GM19468 (cell line): ENCODE measurements around the gene GPS2.
"Not testable (repeated sequence)": the region's sequence is repeated elsewhere in the genome, so short reads cannot be mapped to it uniquely, and the experiment has no call there.

Experiments used
- ATAC-seq: cut with Tn5 transposase; IDR thresholded peaks from one replicate; pipeline ENCODE4 v1.9.1; 2021; ENCODE audit warnings: mild to moderate bottlenecking, moderate library complexity, moderate number of reproducible peaks; ENCODE audit not compliant: unreplicated experiment; ENCODE audit errors: extremely low read depth

The GPS2 gene

GRCh38 chr17:7340179-7340578, 25.0 kb upstream of the GPS2 start:
- ATAC-seq: no peak

GRCh38 chr17:7337600-7337999, 22.4 kb upstream of the GPS2 start:
- ATAC-seq: not testable (repeated sequence)

- no peak for ATAC-seq
These were observed 21.3 kb upstream of the GPS2 start, which contains the start of gene ACAP1 for GRCh38 chr17:7336240-7337175. Gene ACAP1 (plus strand): TSS chr17:7336529. CDS start chr17:7336735, 206 bp downstream.

GRCh38 chr17:7335765-7336164, 20.6 kb upstream of the GPS2 start:
- ATAC-seq: not testable (repeated sequence)

GRCh38 chr17:7334938-7335538, 19.9 kb upstream of the GPS2 start:
- ATAC-seq: no peak

GRCh38 chr17:7332600-7333069, 17.5 kb upstream of the GPS2 start:
- not testable (repeated sequence) for ATAC-seq

GRCh38 chr17:7332111-7332510, 17.0 kb upstream of the GPS2 start:
- ATAC-seq: no peak

GRCh38 chr17:7330638-7331015, 15.5 kb upstream of the GPS2 start:
- no peak for ATAC-seq

GRCh38 chr17:7329997-7330637, 15.0 kb upstream of the GPS2 start:
- ATAC-seq: peak; percentile 9

- peak; percentile 44 for ATAC-seq
These were observed 14.3 kb upstream of the GPS2 start for GRCh38 chr17:7329374-7329996.

- no peak for ATAC-seq
These were observed 13.7 kb upstream of the GPS2 start, which contains the start of gene NEURL4 for GRCh38 chr17:7328840-7329373. Gene NEURL4 (minus strand): TSS chr17:7329335. CDS start chr17:7329312, 23 bp downstream.

GRCh38 chr17:7328009-7328408, 12.8 kb upstream of the GPS2 start:
- no peak for ATAC-seq

GRCh38 chr17:7327501-7327900, 12.3 kb upstream of the GPS2 start:
- ATAC-seq: no peak

GRCh38 chr17:7327056-7327455, 11.9 kb upstream of the GPS2 start:
- ATAC-seq: no peak

GRCh38 chr17:7326186-7326585, 11.0 kb upstream of the GPS2 start:
- no peak for ATAC-seq

- ATAC-seq: no peak
These were observed 9.9 kb upstream of the GPS2 start for GRCh38 chr17:7325031-7325528.

GRCh38 chr17:7324438-7324779, 9.2 kb upstream of the GPS2 start:
- no peak for ATAC-seq

- no peak for ATAC-seq
These were observed 8.7 kb upstream of the GPS2 start for GRCh38 chr17:7323731-7324437.

- no peak for ATAC-seq
These were observed 7.5 kb upstream of the GPS2 start for GRCh38 chr17:7322520-7323194.
